Upper lobe of left lung (tissue), 6 donors: Measurements from ENCODE around the gene PLIN3. TPM values are rescaled to one million over a fixed set of nuclear protein-coding genes. Genes with fewer than 3 reads are reported as not detected.

Experiments
- ATAC-seq, 2 donors: fragments of 200-7000 bp; cut with Tn5 transposase; one replicate each; pipeline ENCODE4 v1.9.1; 2022; ENCODE audit warnings: mild to moderate bottlenecking in 2 of 2, moderate library complexity in 2 of 2; ENCODE audit not compliant: low FRiP score in 2 of 2
- DNase-seq, 2 donors: peaks; one replicate each; pipeline ENCODE4 v3.0.0-alpha.2; 2019 to 2020
- H3K27ac ChIP-seq, 4 donors: fragments of 200-600 bp; sonication (generic); one replicate each; pipeline ENCODE4 v1.5.1; 2016 to 2019
- H3K27me3 ChIP-seq, 4 donors: fragments of 200-600 bp; sonication (generic); one replicate each; pipeline ENCODE4 v1.5.1; 2017 to 2019
- H3K36me3 ChIP-seq, 4 donors: fragments of 200-600 bp; sonication (generic); one replicate each; pipeline ENCODE4 v1.5.1; 2016 to 2019
- H3K4me1 ChIP-seq, 4 donors: fragments of 200-600 bp; sonication (generic); one replicate each; pipeline ENCODE4 v1.5.1; 2018 to 2019
- H3K4me3 ChIP-seq, 4 donors: fragments of 200-600 bp; sonication (generic); one replicate each; pipeline ENCODE4 v1.5.1; 2017 to 2019; ENCODE audit warnings: mild to moderate bottlenecking in 2 of 4, moderate library complexity in 1 of 4
- H3K9me3 ChIP-seq, 4 donors: fragments of 200-600 bp; sonication (generic); one replicate each; pipeline ENCODE4 v1.5.1; 2018 to 2019
- EP300 ChIP-seq, 4 donors: sonication (generic); formaldehyde crosslinking; IDR thresholded peaks; one replicate each; pipeline ENCODE4 v1.5.1; 2017; ENCODE audit warnings: antibody characterized with exemption in 4 of 4, control low read depth in 2 of 4
- POLR2A ChIP-seq, 4 donors: fragments of 450-650 bp; IDR thresholded peaks; one replicate each; pipeline ENCODE4 v1.5.1; 2016 to 2017; ENCODE audit warnings: antibody characterized with exemption in 4 of 4, mild to moderate bottlenecking in 2 of 4
- POLR2AphosphoS5 ChIP-seq, 2 donors: sonication (generic); formaldehyde crosslinking; IDR thresholded peaks; one replicate each; pipeline ENCODE4 v1.5.1; 2017; ENCODE audit warnings: antibody characterized with exemption in 2 of 2
- whole genome bisulfite sequencing, 2 donors: methylation state at CpG; one replicate each; pipeline ENCODE4 v1.1.5; 2017 to 2018; 5-methylcytosine and 5-hydroxymethylcytosine counted together
- total RNA-seq, 6 donors: library from RNA; depleted of rRNA in 4 of 6; stranded (reverse); fragments of >200 nt in 4 of 6; gene quantifications; one replicate each; pipeline versions ENCODE4 v1.1.0 to v1.2.1, GENCODE V29; 2016 to 2021
- TF ChIP-seq, protein P1 (sequence below), 6 experiments: fragments of 450-650 bp in 4 of 6; fragments of 200-600 bp in 2 of 6; sonication (generic) in 2 of 6; IDR thresholded peaks; one replicate each; pipeline ENCODE4 v1.5.1; 2016 to 2019; ENCODE audit warnings: antibody characterized with exemption in 6 of 6
- donor health status: DM: no; HTN: no; CAD: no; lungs with moderate emphysema.
- donor health status: DM: no; HTN: yes; CAD: no; lungs with severe emphysema.

Gene PLIN3
- total RNA-seq, 6 donors from 2014 or later, result 29.3 to 55.1 (median 38.4) TPM

DNA sequence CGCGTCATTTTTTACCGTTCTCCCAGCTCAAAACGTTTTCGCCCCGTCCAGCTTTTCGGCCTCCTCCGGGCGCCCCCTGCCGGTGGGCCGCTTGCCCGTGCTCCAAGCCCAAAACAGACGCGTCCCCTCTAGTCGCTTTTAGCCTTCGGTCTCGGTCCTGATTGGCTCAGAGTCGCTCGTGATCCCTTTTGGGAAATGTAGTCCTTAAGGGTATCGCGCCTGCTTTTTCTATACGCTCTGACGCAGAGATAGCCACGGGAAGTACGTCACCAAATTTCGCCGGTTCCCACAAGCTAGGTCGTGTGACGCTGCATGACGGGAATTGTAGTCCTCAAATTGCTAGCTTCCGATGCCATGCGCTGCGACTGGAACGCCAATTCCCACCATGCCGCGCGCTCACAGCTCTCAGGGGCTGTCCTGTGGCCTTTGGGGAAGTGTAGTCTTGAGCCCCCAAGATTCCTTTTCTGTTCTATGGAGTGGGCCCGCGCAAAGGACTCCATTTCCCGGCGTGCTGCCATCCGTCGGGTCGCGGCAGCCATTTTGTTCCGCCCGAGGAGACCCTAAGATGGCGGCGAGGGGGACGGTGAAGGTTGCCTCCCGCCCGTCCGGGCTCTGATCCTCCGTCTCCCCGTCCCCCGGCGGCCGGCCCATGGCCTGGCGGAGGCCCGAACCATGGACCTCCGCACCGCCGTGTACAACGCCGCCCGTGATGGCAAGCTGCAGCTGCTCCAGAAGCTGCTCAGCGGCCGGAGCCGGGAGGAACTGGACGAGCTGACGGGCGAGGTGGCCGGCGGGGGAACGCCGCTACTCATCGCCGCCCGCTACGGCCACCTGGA lies 76.1 kb downstream of the PLIN3 start, which contains the start of gene FEM1A:
TSS of gene FEM1A (plus strand) at position 552 of the 836 bp plus-strand sequence. CDS start at position 673, 121 bp downstream.
- TF ChIP-seq POLR2A (IDR thresholded peaks at IDR 0.05) (peak in 3 of 4 donors; percentile 56 to 91 (median 69)), POLR2AphosphoS5 (IDR thresholded peaks at IDR 0.05) (peak; percentile 80 to 93), EP300 (IDR thresholded peaks at IDR 0.05) (peak in 2 of 4 donors; percentile 39 to 79)
- TF ChIP-seq, protein P1, sequence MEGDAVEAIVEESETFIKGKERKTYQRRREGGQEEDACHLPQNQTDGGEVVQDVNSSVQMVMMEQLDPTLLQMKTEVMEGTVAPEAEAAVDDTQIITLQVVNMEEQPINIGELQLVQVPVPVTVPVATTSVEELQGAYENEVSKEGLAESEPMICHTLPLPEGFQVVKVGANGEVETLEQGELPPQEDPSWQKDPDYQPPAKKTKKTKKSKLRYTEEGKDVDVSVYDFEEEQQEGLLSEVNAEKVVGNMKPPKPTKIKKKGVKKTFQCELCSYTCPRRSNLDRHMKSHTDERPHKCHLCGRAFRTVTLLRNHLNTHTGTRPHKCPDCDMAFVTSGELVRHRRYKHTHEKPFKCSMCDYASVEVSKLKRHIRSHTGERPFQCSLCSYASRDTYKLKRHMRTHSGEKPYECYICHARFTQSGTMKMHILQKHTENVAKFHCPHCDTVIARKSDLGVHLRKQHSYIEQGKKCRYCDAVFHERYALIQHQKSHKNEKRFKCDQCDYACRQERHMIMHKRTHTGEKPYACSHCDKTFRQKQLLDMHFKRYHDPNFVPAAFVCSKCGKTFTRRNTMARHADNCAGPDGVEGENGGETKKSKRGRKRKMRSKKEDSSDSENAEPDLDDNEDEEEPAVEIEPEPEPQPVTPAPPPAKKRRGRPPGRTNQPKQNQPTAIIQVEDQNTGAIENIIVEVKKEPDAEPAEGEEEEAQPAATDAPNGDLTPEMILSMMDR (IDR thresholded peaks at IDR 0.05), result peak; percentile 97 to 99 (median 98)
- peak; percentile 100 for DNase-seq
- H3K9me3 ChIP-seq, result no peaks in the 10 kb centered on the region
- 0% methylated on average over 28 to 43 of the region's 80 CpGs for WGBS, 2 donors
- ATAC-seq, result peak; percentile 99 to 100
- H3K4me1 ChIP-seq, result peaks cover 19 to 42% (median 22%) of the 10 kb centered on the region in 4 donors
- peak within 1 kb of the TSS; percentile 91 to 96 (median 94) for H3K27ac ChIP-seq
- H3K4me3 ChIP-seq, result peak within 1 kb of the TSS; percentile 88 to 99 (median 94)
- H3K36me3 ChIP-seq, result peaks cover 5 to 39% (median 30%) of the 10 kb centered on the region in 4 donors
- no peaks in the 10 kb centered on the region for H3K27me3 ChIP-seq

Other genes starting within 250 kb of the PLIN3 start
- gene TNFAIP8L1, start 228.2 kb downstream of the PLIN3 start, total RNA-seq, result 10 to 100 TPM in 3 of 6 donors, 1 to 10 TPM in 3; 4.4 to 17.5 (median 11.4) TPM
- gene MYDGF, start 197.3 kb downstream of the PLIN3 start, total RNA-seq, result 100 to 1,000 TPM in 1 of 6 donors, 10 to 100 TPM in 4, 1 to 10 TPM in 1; 6.3 to 121 (median 67.1) TPM
- gene DPP9, start 143.8 kb downstream of the PLIN3 start, total RNA-seq, result 100 to 1,000 TPM in 2 of 6 donors, 10 to 100 TPM in 4; 55.1 to 255 (median 89.0) TPM
- gene FEM1A, start 75.9 kb downstream of the PLIN3 start, total RNA-seq, result 10 to 100 TPM; 15.6 to 22.2 (median 16.0) TPM
- 10 to 100 TPM in 5 of 6 donors, 1 to 10 TPM in 1; 9.0 to 23.3 (median 17.1) TPM for gene TICAM1, start 36.0 kb downstream of the PLIN3 start, total RNA-seq
- gene ARRDC5, start 35.2 kb upstream of the PLIN3 start, total RNA-seq, result 1 to 10 TPM in 2 of 6 donors, under 1 TPM in 3, not detected in 1; 0.34 to 6.8 (median 0.83) TPM
- gene UHRF1, start 41.8 kb upstream of the PLIN3 start, total RNA-seq, result 1 to 10 TPM; 1.0 to 5.1 (median 2.3) TPM
- 100 to 1,000 TPM in 1 of 6 donors, 10 to 100 TPM in 5; 28.1 to 112 (median 38.2) TPM for gene KDM4B, start 101.4 kb upstream of the PLIN3 start, total RNA-seq